SK-N-SH treated with all-trans-retinoic acid at 6 μM for 48 hours (cell line): ENCODE results near the gene CRIP2.

Source experiments
- BACH2 ChIP-seq: fragments of 250-450 bp; sonication (Bioruptor Pico); IDR thresholded peaks from 2 replicates; pipeline ENCODE4 v1.9.0; 2021; ENCODE audit warnings: mild to moderate bottlenecking, borderline replicate concordance
- CREB5 ChIP-seq: fragments of 250-450 bp; sonication (Bioruptor Pico); IDR thresholded peaks from 2 replicates; pipeline ENCODE4 v1.5.1; 2020; ENCODE audit warnings: low read depth, mild to moderate bottlenecking, moderate library complexity
- CSRNP3 ChIP-seq: fragments of 250-450 bp; sonication (Bioruptor Pico); IDR thresholded peaks from 2 replicates; pipeline ENCODE4 v1.5.1; 2021; ENCODE audit warnings: mild to moderate bottlenecking, moderate library complexity
- ESRRG ChIP-seq: fragments of 250-450 bp; sonication (Bioruptor Pico); IDR thresholded peaks from 2 replicates; pipeline ENCODE4 v1.6.1; 2021; ENCODE audit warnings: mild to moderate bottlenecking
- GLIS3 ChIP-seq: fragments of 250-450 bp; sonication (Bioruptor Pico); IDR thresholded peaks from 2 replicates; pipeline ENCODE4 v1.5.0; 2020; ENCODE audit warnings: mild to moderate bottlenecking, moderate library complexity
- PPARA ChIP-seq: fragments of 250-450 bp; sonication (Bioruptor Pico); IDR thresholded peaks from 2 replicates; pipeline ENCODE4 v1.5.0; 2020; ENCODE audit warnings: mild to moderate bottlenecking, borderline replicate concordance
- RARB ChIP-seq: fragments of 250-450 bp; sonication (Bioruptor Pico); IDR thresholded peaks from 2 replicates; pipeline ENCODE4 v1.8.0; 2021; ENCODE audit warnings: mild to moderate bottlenecking, moderate library complexity
- ZC3H10 ChIP-seq: fragments of 250-450 bp; sonication (Bioruptor Pico); IDR thresholded peaks from 2 replicates; pipeline ENCODE4 v1.5.1; 2021; ENCODE audit warnings: mild to moderate bottlenecking, moderate library complexity
- ZFP3 ChIP-seq: fragments of 250-450 bp; sonication (Bioruptor Pico); IDR thresholded peaks from 2 replicates; pipeline ENCODE4 v1.5.0; 2020; ENCODE audit warnings: mild to moderate bottlenecking, moderate library complexity
- TF ChIP-seq, protein P1 (sequence below): fragments of 250-450 bp; sonication (Bioruptor Pico); IDR thresholded peaks from 2 replicates; pipeline ENCODE4 v1.5.0; 2020; ENCODE audit warnings: mild to moderate bottlenecking, moderate library complexity

GRCh38 chr14:105455766-105456660, 18.6 kb upstream of the CRIP2 start:
- no peak for TF ChIP-seq ZC3H10 (CRISPR knock-in tag)
- TF ChIP-seq ZFP3, result no peak
- TF ChIP-seq ESRRG (CRISPR knock-in tag), result no peak
- no peak for TF ChIP-seq RARB (CRISPR knock-in tag)
- TF ChIP-seq BACH2, result no peak
- no peak for TF ChIP-seq GLIS3
- TF ChIP-seq PPARA (CRISPR knock-in tag), result no peak
- TF ChIP-seq, protein P1, sequence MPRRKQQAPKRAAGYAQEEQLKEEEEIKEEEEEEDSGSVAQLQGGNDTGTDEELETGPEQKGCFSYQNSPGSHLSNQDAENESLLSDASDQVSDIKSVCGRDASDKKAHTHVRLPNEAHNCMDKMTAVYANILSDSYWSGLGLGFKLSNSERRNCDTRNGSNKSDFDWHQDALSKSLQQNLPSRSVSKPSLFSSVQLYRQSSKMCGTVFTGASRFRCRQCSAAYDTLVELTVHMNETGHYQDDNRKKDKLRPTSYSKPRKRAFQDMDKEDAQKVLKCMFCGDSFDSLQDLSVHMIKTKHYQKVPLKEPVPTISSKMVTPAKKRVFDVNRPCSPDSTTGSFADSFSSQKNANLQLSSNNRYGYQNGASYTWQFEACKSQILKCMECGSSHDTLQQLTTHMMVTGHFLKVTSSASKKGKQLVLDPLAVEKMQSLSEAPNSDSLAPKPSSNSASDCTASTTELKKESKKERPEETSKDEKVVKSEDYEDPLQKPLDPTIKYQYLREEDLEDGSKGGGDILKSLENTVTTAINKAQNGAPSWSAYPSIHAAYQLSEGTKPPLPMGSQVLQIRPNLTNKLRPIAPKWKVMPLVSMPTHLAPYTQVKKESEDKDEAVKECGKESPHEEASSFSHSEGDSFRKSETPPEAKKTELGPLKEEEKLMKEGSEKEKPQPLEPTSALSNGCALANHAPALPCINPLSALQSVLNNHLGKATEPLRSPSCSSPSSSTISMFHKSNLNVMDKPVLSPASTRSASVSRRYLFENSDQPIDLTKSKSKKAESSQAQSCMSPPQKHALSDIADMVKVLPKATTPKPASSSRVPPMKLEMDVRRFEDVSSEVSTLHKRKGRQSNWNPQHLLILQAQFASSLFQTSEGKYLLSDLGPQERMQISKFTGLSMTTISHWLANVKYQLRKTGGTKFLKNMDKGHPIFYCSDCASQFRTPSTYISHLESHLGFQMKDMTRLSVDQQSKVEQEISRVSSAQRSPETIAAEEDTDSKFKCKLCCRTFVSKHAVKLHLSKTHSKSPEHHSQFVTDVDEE (CRISPR knock-in tag), result no peak
- TF ChIP-seq CSRNP3 (CRISPR knock-in tag), result no peak
- TF ChIP-seq CREB5, result no peak
